WTC11 (cell line): Measurements from ENCODE around the gene PITPNM3. TPM values are rescaled to one million over a fixed set of nuclear protein-coding genes. Genes with fewer than 3 reads are reported as not detected.

Experiments
- ATAC-seq: fragments of 200-7000 bp; cut with Tn5 transposase; 2 replicates; pipeline ENCODE4 v1.10.0; 2021; ENCODE audit warnings: mild to moderate bottlenecking, moderate library complexity
- CTCF ChIA-PET: fragments of 300-600 bp; sonication (Branson Sonifier 250); formaldehyde crosslinking; loops from one replicate; lab custom pipeline; 2021; ENCODE audit warnings: antibody characterized with exemption; lab: Charles Lee
- POLR2A ChIA-PET: fragments of 350-600 bp; sonication (Branson Sonifier 250); formaldehyde crosslinking; loops from one replicate; lab custom pipeline; 2021; ENCODE audit warnings: antibody characterized with exemption; lab: Charles Lee
- DNase-seq: peaks from one replicate; pipeline ENCODE4 v3.0.0; 2021; ENCODE audit warnings: low spot score
- H3K27ac Mint-ChIP-seq: 2 replicates; pipeline ENCODE4 v1.8.0; 2021; ENCODE audit warnings: mixed read lengths
- H3K27me3 Mint-ChIP-seq: 2 replicates; pipeline ENCODE4 v1.8.0; 2021; ENCODE audit warnings: low read depth, mild to moderate bottlenecking, moderate library complexity, mixed read lengths
- H3K36me3 Mint-ChIP-seq: 2 replicates; pipeline ENCODE4 v1.8.0; 2021; ENCODE audit warnings: mixed read lengths
- H3K4me1 Mint-ChIP-seq: 2 replicates; pipeline ENCODE4 v1.8.0; 2022; ENCODE audit warnings: mixed read lengths
- H3K4me3 Mint-ChIP-seq: 2 replicates; pipeline ENCODE4 v1.8.0; 2021; ENCODE audit warnings: mild to moderate bottlenecking, moderate library complexity, mixed read lengths
- H3K9me3 Mint-ChIP-seq: 2 replicates; pipeline ENCODE4 v1.8.0; 2021; ENCODE audit warnings: mixed read lengths
- ATF1 ChIP-seq: sonication (generic); formaldehyde crosslinking; IDR thresholded peaks from 2 replicates; pipeline ENCODE4 v1.8.1; 2023; ENCODE audit warnings: mild to moderate bottlenecking, moderate library complexity, missing genetic modification reagents
- CREB1 ChIP-seq: sonication (generic); formaldehyde crosslinking; IDR thresholded peaks from 2 replicates; pipeline ENCODE4 v1.8.0; 2023; ENCODE audit warnings: mild to moderate bottlenecking, missing genetic modification reagents
- CTCF ChIP-seq: fragments of 200-600 bp; IDR thresholded peaks from 2 replicates; pipeline ENCODE4 v1.8.0; 2022; ENCODE audit warnings: antibody characterized with exemption
- E2F1 ChIP-seq: sonication (generic); formaldehyde crosslinking; IDR thresholded peaks from 2 replicates; pipeline ENCODE4 v1.8.0; 2022; ENCODE audit warnings: mild to moderate bottlenecking, missing genetic modification reagents
- GTF2I ChIP-seq: fragments of 250-450 bp; sonication (Bioruptor Pico); conservative IDR thresholded peaks from 2 replicates; pipeline ENCODE4 v1.4.0; 2021; ENCODE audit warnings: mild to moderate bottlenecking
- HMGXB4 ChIP-seq: sonication (generic); formaldehyde crosslinking; IDR thresholded peaks from 2 replicates; pipeline ENCODE4 v1.8.1; 2023; ENCODE audit warnings: mild to moderate bottlenecking, moderate library complexity, missing genetic modification reagents
- JAZF1 ChIP-seq: fragments of 250-450 bp; sonication (Bioruptor Pico); IDR thresholded peaks from 2 replicates; pipeline ENCODE4 v1.9.0; 2021; ENCODE audit warnings: moderate library complexity, mild to moderate bottlenecking, inconsistent platforms
- JUN ChIP-seq: sonication (generic); formaldehyde crosslinking; IDR thresholded peaks from 2 replicates; pipeline ENCODE4 v1.8.0; 2023; ENCODE audit warnings: mild to moderate bottlenecking, missing genetic modification reagents
- KAT7 ChIP-seq: sonication (generic); formaldehyde crosslinking; IDR thresholded peaks from 2 replicates; pipeline ENCODE4 v1.8.1; 2023; ENCODE audit warnings: missing genetic modification reagents, mild to moderate bottlenecking, borderline replicate concordance
- MXD4 ChIP-seq: fragments of 250-450 bp; sonication (Bioruptor Pico); IDR thresholded peaks from 2 replicates; pipeline ENCODE4 v1.8.0; 2021; ENCODE audit warnings: mild to moderate bottlenecking, moderate library complexity, borderline replicate concordance
- NFATC4 ChIP-seq: fragments of 250-450 bp; sonication (Bioruptor Pico); IDR thresholded peaks from 2 replicates; pipeline ENCODE4 v1.9.0; 2021; ENCODE audit warnings: mild to moderate bottlenecking
- NR2C2 ChIP-seq: sonication (generic); formaldehyde crosslinking; IDR thresholded peaks from 2 replicates; pipeline ENCODE4 v1.8.0; 2022; ENCODE audit warnings: mild to moderate bottlenecking, missing genetic modification reagents
- SMAD3 ChIP-seq: sonication (generic); formaldehyde crosslinking; IDR thresholded peaks from 2 replicates; pipeline ENCODE4 v1.8.0; 2022; ENCODE audit warnings: missing genetic modification reagents, mild to moderate bottlenecking, borderline replicate concordance
- ZNF138 ChIP-seq: sonication (generic); formaldehyde crosslinking; conservative IDR thresholded peaks from 2 replicates; pipeline ENCODE4 v1.8.1; 2022; ENCODE audit warnings: mild to moderate bottlenecking, moderate library complexity, missing genetic modification reagents
- ZNF281 ChIP-seq: sonication (generic); formaldehyde crosslinking; IDR thresholded peaks from 2 replicates; pipeline ENCODE4 v1.8.0; 2023; ENCODE audit warnings: mild to moderate bottlenecking, missing genetic modification reagents
- ZNF512 ChIP-seq: sonication (generic); formaldehyde crosslinking; IDR thresholded peaks from 2 replicates; pipeline ENCODE4 v1.8.1; 2022; ENCODE audit warnings: missing genetic modification reagents, borderline replicate concordance
- ZNF532 ChIP-seq: fragments of 250-450 bp; sonication (Bioruptor Pico); IDR thresholded peaks from 2 replicates; pipeline ENCODE4 v1.9.0; 2021; ENCODE audit warnings: mild to moderate bottlenecking, borderline replicate concordance
- total RNA-seq: library from RNA; stranded (reverse); gene quantifications from 3 replicates; pipeline ENCODE4 v1.2.3, GENCODE V29; 2021
- TF ChIP-seq, protein P1 (sequence below): sonication (generic); formaldehyde crosslinking; IDR thresholded peaks from 2 replicates; pipeline ENCODE4 v1.8.0; 2022; ENCODE audit warnings: mild to moderate bottlenecking, missing genetic modification reagents
- TF ChIP-seq, protein P2 (sequence below): fragments of 250-450 bp; sonication (Bioruptor Pico); IDR thresholded peaks from 2 replicates; pipeline ENCODE4 v2.1.2; 2022; ENCODE audit warnings: mild to moderate bottlenecking, moderate library complexity
- TF ChIP-seq, protein P3 (sequence below): sonication (generic); formaldehyde crosslinking; IDR thresholded peaks from 2 replicates; pipeline ENCODE4 v1.8.1; 2023; ENCODE audit warnings: mild to moderate bottlenecking, missing genetic modification reagents, moderate library complexity

The PITPNM3 gene
- total RNA-seq, 1 experiment from 2014 or later, result 2.8 TPM

GRCh38 chr17:6577686-6578263, 21.4 kb upstream of the PITPNM3 start:
- Mint-ChIP-seq H3K9me3 (peaks cover 11% of the 10 kb centered on the region), H3K4me1 (peaks cover 27% of the 10 kb centered on the region), H3K36me3 (peaks cover 26% of the 10 kb centered on the region), H3K27me3 (no peaks in the 10 kb centered on the region), H3K4me3 (no peak overlapping the region), H3K27ac (peak overlapping the region; percentile 62; the same call in 1 of the 2 replicates)
- CTCF ChIA-PET, result interaction anchor here (1.2 to 1.7 kb wide), 2 partner anchors 18 to 105 kb away, joined by 3 to 6 read pairs; no protein-coding TSS in a partner anchor
- POLR2A ChIA-PET, result interaction anchor here (0.5 kb wide), 1 partner anchor 1079 kb away, joined by 3 read pairs; no protein-coding TSS in a partner anchor
- DNase-seq (no peak), ATAC-seq (peak; percentile 62)
- no peak for TF ChIP-seq SMAD3 (CRISPR knock-in tag)
- TF ChIP-seq, protein P1, sequence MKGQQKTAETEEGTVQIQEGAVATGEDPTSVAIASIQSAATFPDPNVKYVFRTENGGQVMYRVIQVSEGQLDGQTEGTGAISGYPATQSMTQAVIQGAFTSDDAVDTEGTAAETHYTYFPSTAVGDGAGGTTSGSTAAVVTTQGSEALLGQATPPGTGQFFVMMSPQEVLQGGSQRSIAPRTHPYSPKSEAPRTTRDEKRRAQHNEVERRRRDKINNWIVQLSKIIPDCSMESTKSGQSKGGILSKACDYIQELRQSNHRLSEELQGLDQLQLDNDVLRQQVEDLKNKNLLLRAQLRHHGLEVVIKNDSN, result no peak
- no peak for TF ChIP-seq CTCF
- no peak for TF ChIP-seq ZNF512 (CRISPR knock-in tag)
- TF ChIP-seq NFATC4, result no peak
- TF ChIP-seq, protein P2, sequence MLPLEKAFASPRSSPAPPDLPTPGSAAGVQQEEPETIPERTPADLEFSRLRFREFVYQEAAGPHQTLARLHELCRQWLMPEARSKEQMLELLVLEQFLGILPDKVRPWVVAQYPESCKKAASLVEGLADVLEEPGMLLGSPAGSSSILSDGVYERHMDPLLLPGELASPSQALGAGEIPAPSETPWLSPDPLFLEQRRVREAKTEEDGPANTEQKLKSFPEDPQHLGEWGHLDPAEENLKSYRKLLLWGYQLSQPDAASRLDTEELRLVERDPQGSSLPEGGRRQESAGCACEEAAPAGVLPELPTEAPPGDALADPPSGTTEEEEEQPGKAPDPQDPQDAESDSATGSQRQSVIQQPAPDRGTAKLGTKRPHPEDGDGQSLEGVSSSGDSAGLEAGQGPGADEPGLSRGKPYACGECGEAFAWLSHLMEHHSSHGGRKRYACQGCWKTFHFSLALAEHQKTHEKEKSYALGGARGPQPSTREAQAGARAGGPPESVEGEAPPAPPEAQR (CRISPR knock-in tag), result no peak
- no peak for TF ChIP-seq NR2C2 (CRISPR knock-in tag)
- no peak for TF ChIP-seq KAT7 (CRISPR knock-in tag)
- no peak for TF ChIP-seq JUN (CRISPR knock-in tag)
- TF ChIP-seq JAZF1, result no peak
- TF ChIP-seq ZNF138 (CRISPR knock-in tag), result no peak
- no peak for TF ChIP-seq ZNF532 (CRISPR knock-in tag)
- TF ChIP-seq ZNF281 (CRISPR knock-in tag), result no peak
- TF ChIP-seq MXD4, result no peak
- TF ChIP-seq, protein P3, sequence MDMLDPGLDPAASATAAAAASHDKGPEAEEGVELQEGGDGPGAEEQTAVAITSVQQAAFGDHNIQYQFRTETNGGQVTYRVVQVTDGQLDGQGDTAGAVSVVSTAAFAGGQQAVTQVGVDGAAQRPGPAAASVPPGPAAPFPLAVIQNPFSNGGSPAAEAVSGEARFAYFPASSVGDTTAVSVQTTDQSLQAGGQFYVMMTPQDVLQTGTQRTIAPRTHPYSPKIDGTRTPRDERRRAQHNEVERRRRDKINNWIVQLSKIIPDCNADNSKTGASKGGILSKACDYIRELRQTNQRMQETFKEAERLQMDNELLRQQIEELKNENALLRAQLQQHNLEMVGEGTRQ (CRISPR knock-in tag), result no peak
- no peak for TF ChIP-seq E2F1
- TF ChIP-seq GTF2I, result no peak
- no peak for TF ChIP-seq HMGXB4 (CRISPR knock-in tag)
- TF ChIP-seq CREB1 (CRISPR knock-in tag), result no peak
- TF ChIP-seq ATF1 (CRISPR knock-in tag), result no peak
